Left cardiac atrium (tissue), 4 donors: ENCODE data around the gene TCF12. TPM values are rescaled to one million over a fixed set of nuclear protein-coding genes. Genes with fewer than 3 reads are reported as not detected.

Experiments
- ATAC-seq, 2 donors: fragments of 200-7000 bp; cut with Tn5 transposase; one replicate each; pipeline ENCODE4 v1.9.1; 2020; ENCODE audit warnings: mild to moderate bottlenecking in 2 of 2, moderate library complexity in 2 of 2
- DNase-seq: peaks from one replicate; pipeline ENCODE4 v3.0.0-alpha.2; 2020
- intact Hi-C, 2 donors: fragments of 100-400 bp; cut with DNase I; formaldehyde crosslinking; loops; one replicate each; pipeline versions ENCODE4 v1.14.1 to v1.15.1; 2022 to 2023
- total RNA-seq, 2 donors: library from RNA; stranded (reverse); fragmentation: NEBNext Ultra II Directional; extraction: Animal tissue kit (Norgen Biotek cat#: 25700); gene quantifications; one replicate each; pipeline ENCODE4 v1.2.1, GENCODE V29; 2021
- donor health status: DM: no; HTN: yes; CAD: no.
- donor health status: DM: no; HTN: yes; CAD: no; lungs with severe emphysema.
- donor health status: DM: yes; HTN: yes; CAD: no.
- donor health status: Dilated cardiomyopathy.

Gene TCF12
- total RNA-seq, 2 donors from 2014 or later, result 44.0 to 53.9 TPM

GRCh38 chr15:57057134-57057930 lies 138.9 kb downstream of the TCF12 start:
- no peak for DNase-seq
- no peak for ATAC-seq
- intact Hi-C loops, result no loop called here

- intact Hi-C loops, result no loop called here
- no peak for ATAC-seq
- no peak for DNase-seq
These were observed 140.7 kb downstream of the TCF12 start for GRCh38 chr15:57059026-57059660.

- no peak for DNase-seq
- intact Hi-C loops, result no loop called here
- ATAC-seq, result no peak
These were observed 142.4 kb downstream of the TCF12 start for GRCh38 chr15:57060799-57061198.

GRCh38 chr15:57061281-57061680 lies 142.8 kb downstream of the TCF12 start:
- DNase-seq (no peak), ATAC-seq (no peak)
- intact Hi-C loops, result no loop called here

GRCh38 chr15:57061696-57062095 lies 143.3 kb downstream of the TCF12 start:
- ATAC-seq (no peak), DNase-seq (no peak)
- intact Hi-C loops, result no loop called here

GRCh38 chr15:57064033-57064432 lies 145.6 kb downstream of the TCF12 start:
- ATAC-seq, result no peak
- intact Hi-C loops, result no loop called here
- no peak for DNase-seq

GRCh38 chr15:57069423-57069822 lies 151.0 kb downstream of the TCF12 start:
- ATAC-seq, result no peak

GRCh38 chr15:57070674-57071073 lies 152.2 kb downstream of the TCF12 start:
- ATAC-seq, result no peak
- DNase-seq, result no peak
- intact Hi-C loops, result no loop called here

More at GRCh38 chr15:57069423-57069822, 151.0 kb downstream of the TCF12 start:
- intact Hi-C loops, result no loop called here
- no peak for DNase-seq

GRCh38 chr15:57079446-57079845 lies 161.0 kb downstream of the TCF12 start:
- no peak for ATAC-seq
- intact Hi-C loops, result no loop called here
- no peak for DNase-seq

- intact Hi-C loops, result no loop called here
- ATAC-seq (no peak), DNase-seq (no peak)
These were observed 161.6 kb downstream of the TCF12 start for GRCh38 chr15:57079931-57080620.

GRCh38 chr15:57082054-57082728 lies 163.7 kb downstream of the TCF12 start:
- no peak for DNase-seq
- peak; percentile 30 to 58 for ATAC-seq
- intact Hi-C loops, result no loop called here

- no peak for ATAC-seq
- intact Hi-C loops, result no loop called here
- DNase-seq, result no peak
These were observed 165.7 kb downstream of the TCF12 start for GRCh38 chr15:57084192-57084591.

GRCh38 chr15:57085267-57085666 lies 166.8 kb downstream of the TCF12 start:
- no peak for DNase-seq
- intact Hi-C loops, result no loop called here
- no peak for ATAC-seq

- DNase-seq (no peak), ATAC-seq (no peak)
- intact Hi-C loops, result no loop called here
These were observed 168.5 kb downstream of the TCF12 start for GRCh38 chr15:57086857-57087427.

GRCh38 chr15:57089815-57090495 lies 171.5 kb downstream of the TCF12 start:
- intact Hi-C loops, result loop anchor here in 1 of 2 donors (10.0 kb wide), 1 partner anchor 85 kb away; no protein-coding TSS in a partner anchor
- ATAC-seq (no peak), DNase-seq (no peak)

GRCh38 chr15:57090496-57090859 lies 172.0 kb downstream of the TCF12 start:
- DNase-seq (no peak), ATAC-seq (no peak)
- intact Hi-C loops, result loop anchor here in 1 of 2 donors (10.0 kb wide), 1 partner anchor 86 kb away; no protein-coding TSS in a partner anchor

GRCh38 chr15:57091636-57092035 lies 173.2 kb downstream of the TCF12 start:
- ATAC-seq, result no peak
- intact Hi-C loops, result loop anchor here in 1 of 2 donors (10.0 kb wide), 1 partner anchor 87 kb away; no protein-coding TSS in a partner anchor
- DNase-seq, result no peak

GRCh38 chr15:57092252-57092651 lies 173.8 kb downstream of the TCF12 start:
- DNase-seq (no peak), ATAC-seq (no peak)
- intact Hi-C loops, result loop anchor here in 1 of 2 donors (10.0 kb wide), 1 partner anchor 87 kb away; no protein-coding TSS in a partner anchor
